DND-41 (cell line): ENCODE measurements around the gene ATP10A.

Experiments used
- CTCF ChIP-seq: IDR thresholded peaks from 2 replicates; pipeline ENCODE4 v1.5.1; 2012; ENCODE audit warnings: borderline replicate concordance, low read length, moderate library complexity, mild to moderate bottlenecking; ENCODE audit not compliant: poor library complexity, severe bottlenecking; ENCODE audit errors: extremely low read depth
- EZH2 ChIP-seq: IDR thresholded peaks from 3 replicates; pipeline ENCODE4 v1.6.1; 2012; ENCODE audit warnings: borderline replicate concordance, low read depth, mild to moderate bottlenecking, moderate library complexity, low read length, inconsistent platforms; ENCODE audit not compliant: severe bottlenecking

- no peak for TF ChIP-seq CTCF
- no peak for TF ChIP-seq EZH2
Measured at GRCh38 chr15:25734680-25735355, 128.3 kb downstream of the ATP10A start.
